Measurements from ENCODE around the gene IQCB1.

The IQCB1 gene

GRCh38 chr3:121740896-121741295 lies 94.0 kb downstream of the IQCB1 start:
- no peaks in the 10 kb centered on the region for H3K9me3 ChIP-seq (ENCODE audit: insufficient read depth, low read depth, low read length)
- no peaks in the 10 kb centered on the region for H3F3A ChIP-seq (ENCODE audit: low read depth)
- H3K36me3 ChIP-seq (ENCODE audit: insufficient read depth, low read length): no peaks in the 10 kb centered on the region
- H2AFZ ChIP-seq (ENCODE audit: low read length): no peak overlapping the region
- peaks cover 69% of the 10 kb centered on the region for H3K79me2 ChIP-seq (ENCODE audit: insufficient read depth, low read length)
- no peak overlapping the region for H3K4me2 ChIP-seq (ENCODE audit: low read depth, low read length, poor library complexity, severe bottlenecking)
- no peaks in the 10 kb centered on the region for H3K9me2 ChIP-seq (replicated peaks; ENCODE audit: low read depth, low read length)
- H3K9ac ChIP-seq (ENCODE audit: low read depth, low read length, poor library complexity, severe bottlenecking): no peak overlapping the region
- peaks cover 24% of the 10 kb centered on the region for H3K4me1 ChIP-seq (ENCODE audit: insufficient read depth, low read length, poor library complexity, severe bottlenecking)
- peaks cover 26% of the 10 kb centered on the region for H4K20me1 ChIP-seq (ENCODE audit: insufficient read depth, low read length, poor library complexity, severe bottlenecking)
- H3K4me3 ChIP-seq (ENCODE audit: low read length, poor library complexity, severe bottlenecking): no peak overlapping the region
- TF ChIP-seq, protein P1, sequence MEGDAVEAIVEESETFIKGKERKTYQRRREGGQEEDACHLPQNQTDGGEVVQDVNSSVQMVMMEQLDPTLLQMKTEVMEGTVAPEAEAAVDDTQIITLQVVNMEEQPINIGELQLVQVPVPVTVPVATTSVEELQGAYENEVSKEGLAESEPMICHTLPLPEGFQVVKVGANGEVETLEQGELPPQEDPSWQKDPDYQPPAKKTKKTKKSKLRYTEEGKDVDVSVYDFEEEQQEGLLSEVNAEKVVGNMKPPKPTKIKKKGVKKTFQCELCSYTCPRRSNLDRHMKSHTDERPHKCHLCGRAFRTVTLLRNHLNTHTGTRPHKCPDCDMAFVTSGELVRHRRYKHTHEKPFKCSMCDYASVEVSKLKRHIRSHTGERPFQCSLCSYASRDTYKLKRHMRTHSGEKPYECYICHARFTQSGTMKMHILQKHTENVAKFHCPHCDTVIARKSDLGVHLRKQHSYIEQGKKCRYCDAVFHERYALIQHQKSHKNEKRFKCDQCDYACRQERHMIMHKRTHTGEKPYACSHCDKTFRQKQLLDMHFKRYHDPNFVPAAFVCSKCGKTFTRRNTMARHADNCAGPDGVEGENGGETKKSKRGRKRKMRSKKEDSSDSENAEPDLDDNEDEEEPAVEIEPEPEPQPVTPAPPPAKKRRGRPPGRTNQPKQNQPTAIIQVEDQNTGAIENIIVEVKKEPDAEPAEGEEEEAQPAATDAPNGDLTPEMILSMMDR (conservative IDR thresholded peaks at IDR 0.05; ENCODE audit: low read length): no peak
- TF ChIP-seq EZH2phosphoT487 (IDR thresholded peaks at IDR 0.05; ENCODE audit: borderline replicate concordance): no peak
- H3K27me3 ChIP-seq (ENCODE audit: insufficient read depth, low read length, poor library complexity, severe bottlenecking): no peaks in the 10 kb centered on the region

GRCh38 chr3:121739902-121740301 lies 95.0 kb downstream of the IQCB1 start:
- no peak overlapping the region for H3K9ac ChIP-seq (ENCODE audit: low read depth, low read length, poor library complexity, severe bottlenecking)
- H3K4me1 ChIP-seq (ENCODE audit: insufficient read depth, low read length, poor library complexity, severe bottlenecking): peaks cover 18% of the 10 kb centered on the region
- H3K79me2 ChIP-seq (ENCODE audit: insufficient read depth, low read length): peaks cover 70% of the 10 kb centered on the region

DNA sequence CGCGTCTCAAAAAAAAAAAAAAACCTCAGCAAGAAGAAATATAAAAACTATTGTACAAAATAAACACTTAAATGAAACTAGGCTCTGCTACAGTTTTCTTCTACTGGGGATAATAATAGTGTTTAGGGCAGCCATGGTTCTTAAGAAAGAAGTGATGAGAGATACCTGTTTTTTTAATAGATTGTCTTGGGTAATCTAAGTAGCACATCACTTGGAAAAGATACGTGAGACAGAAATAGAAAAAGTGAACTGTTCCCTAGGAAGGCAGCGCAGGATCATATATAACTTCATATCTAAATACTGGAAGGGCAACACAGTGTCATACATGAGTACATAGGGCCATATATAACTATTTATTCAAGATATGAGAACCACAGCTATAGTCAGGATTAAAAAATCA lies 97.2 kb downstream of the IQCB1 start:
- no peak overlapping the region for H3K9ac ChIP-seq (ENCODE audit: low read depth, low read length, poor library complexity, severe bottlenecking)
- H3K79me2 ChIP-seq (ENCODE audit: insufficient read depth, low read length): peaks cover 68% of the 10 kb centered on the region
- TF ChIP-seq, protein P1 (conservative IDR thresholded peaks at IDR 0.05; ENCODE audit: low read length): no peak
- TF ChIP-seq EZH2phosphoT487 (IDR thresholded peaks at IDR 0.05; ENCODE audit: borderline replicate concordance): no peak
- no peaks in the 10 kb centered on the region for H3K9me3 ChIP-seq (ENCODE audit: insufficient read depth, low read depth, low read length)
- peaks cover 15% of the 10 kb centered on the region for H3K4me1 ChIP-seq (ENCODE audit: insufficient read depth, low read length, poor library complexity, severe bottlenecking)
- no peaks in the 10 kb centered on the region for H3K36me3 ChIP-seq (ENCODE audit: insufficient read depth, low read length)
- no peak overlapping the region for H2AFZ ChIP-seq (ENCODE audit: low read length)
- no peaks in the 10 kb centered on the region for H3F3A ChIP-seq (ENCODE audit: low read depth)
- no peaks in the 10 kb centered on the region for H3K9me2 ChIP-seq (replicated peaks; ENCODE audit: low read depth, low read length)
- no peak overlapping the region for H3K4me2 ChIP-seq (ENCODE audit: low read depth, low read length, poor library complexity, severe bottlenecking)
- H3K27me3 ChIP-seq (ENCODE audit: insufficient read depth, low read length, poor library complexity, severe bottlenecking): no peaks in the 10 kb centered on the region
- H4K20me1 ChIP-seq (ENCODE audit: insufficient read depth, low read length, poor library complexity, severe bottlenecking): peaks cover 21% of the 10 kb centered on the region
- H3K4me3 ChIP-seq (ENCODE audit: low read length, poor library complexity, severe bottlenecking): no peak overlapping the region

More at GRCh38 chr3:121739902-121740301, 95.0 kb downstream of the IQCB1 start:
- H2AFZ ChIP-seq (ENCODE audit: low read length): no peak overlapping the region
- H4K20me1 ChIP-seq (ENCODE audit: insufficient read depth, low read length, poor library complexity, severe bottlenecking): peaks cover 21% of the 10 kb centered on the region
- H3K27me3 ChIP-seq (ENCODE audit: insufficient read depth, low read length, poor library complexity, severe bottlenecking): no peaks in the 10 kb centered on the region
- no peaks in the 10 kb centered on the region for H3K36me3 ChIP-seq (ENCODE audit: insufficient read depth, low read length)
- H3K4me2 ChIP-seq (ENCODE audit: low read depth, low read length, poor library complexity, severe bottlenecking): peak overlapping the region; percentile 32
- no peaks in the 10 kb centered on the region for H3K9me3 ChIP-seq (ENCODE audit: insufficient read depth, low read depth, low read length)
- TF ChIP-seq EZH2phosphoT487 (IDR thresholded peaks at IDR 0.05; ENCODE audit: borderline replicate concordance): no peak
- TF ChIP-seq, protein P1 (conservative IDR thresholded peaks at IDR 0.05; ENCODE audit: low read length): no peak
- no peak overlapping the region for H3K4me3 ChIP-seq (ENCODE audit: low read length, poor library complexity, severe bottlenecking)
- H3F3A ChIP-seq (ENCODE audit: low read depth): no peaks in the 10 kb centered on the region
- no peaks in the 10 kb centered on the region for H3K9me2 ChIP-seq (replicated peaks; ENCODE audit: low read depth, low read length)

All from Loucy (cell line).